Measurements from ENCODE around the gene VPS13C.

DNA sequence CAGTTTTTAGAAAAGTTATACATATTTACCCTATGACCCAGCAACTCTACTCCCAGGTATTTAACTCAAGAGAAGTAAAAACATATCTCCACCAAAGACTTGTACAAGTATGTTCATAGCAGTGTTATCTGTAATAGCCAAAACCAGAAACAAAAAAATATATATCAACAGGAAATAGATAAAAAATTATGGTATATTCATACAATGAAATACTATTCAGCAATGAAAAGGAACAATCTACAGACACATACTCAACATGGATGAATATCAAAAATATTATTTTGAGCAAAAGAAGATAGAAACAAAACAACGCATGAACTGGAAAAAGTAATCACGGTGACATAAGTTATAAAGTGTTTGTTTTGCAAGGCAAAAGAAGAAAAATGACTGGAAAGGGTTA, 72.4 kb downstream of the VPS13C start:
- TF ChIP-seq POLR2AphosphoS5 (IDR thresholded peaks at IDR 0.05; ENCODE audit: low read depth, low read length), result no peak
- TF ChIP-seq SIN3A (IDR thresholded peaks at IDR 0.05; ENCODE audit: borderline replicate concordance, insufficient read depth, low read length), result no peak
- TF ChIP-seq, protein P1, sequence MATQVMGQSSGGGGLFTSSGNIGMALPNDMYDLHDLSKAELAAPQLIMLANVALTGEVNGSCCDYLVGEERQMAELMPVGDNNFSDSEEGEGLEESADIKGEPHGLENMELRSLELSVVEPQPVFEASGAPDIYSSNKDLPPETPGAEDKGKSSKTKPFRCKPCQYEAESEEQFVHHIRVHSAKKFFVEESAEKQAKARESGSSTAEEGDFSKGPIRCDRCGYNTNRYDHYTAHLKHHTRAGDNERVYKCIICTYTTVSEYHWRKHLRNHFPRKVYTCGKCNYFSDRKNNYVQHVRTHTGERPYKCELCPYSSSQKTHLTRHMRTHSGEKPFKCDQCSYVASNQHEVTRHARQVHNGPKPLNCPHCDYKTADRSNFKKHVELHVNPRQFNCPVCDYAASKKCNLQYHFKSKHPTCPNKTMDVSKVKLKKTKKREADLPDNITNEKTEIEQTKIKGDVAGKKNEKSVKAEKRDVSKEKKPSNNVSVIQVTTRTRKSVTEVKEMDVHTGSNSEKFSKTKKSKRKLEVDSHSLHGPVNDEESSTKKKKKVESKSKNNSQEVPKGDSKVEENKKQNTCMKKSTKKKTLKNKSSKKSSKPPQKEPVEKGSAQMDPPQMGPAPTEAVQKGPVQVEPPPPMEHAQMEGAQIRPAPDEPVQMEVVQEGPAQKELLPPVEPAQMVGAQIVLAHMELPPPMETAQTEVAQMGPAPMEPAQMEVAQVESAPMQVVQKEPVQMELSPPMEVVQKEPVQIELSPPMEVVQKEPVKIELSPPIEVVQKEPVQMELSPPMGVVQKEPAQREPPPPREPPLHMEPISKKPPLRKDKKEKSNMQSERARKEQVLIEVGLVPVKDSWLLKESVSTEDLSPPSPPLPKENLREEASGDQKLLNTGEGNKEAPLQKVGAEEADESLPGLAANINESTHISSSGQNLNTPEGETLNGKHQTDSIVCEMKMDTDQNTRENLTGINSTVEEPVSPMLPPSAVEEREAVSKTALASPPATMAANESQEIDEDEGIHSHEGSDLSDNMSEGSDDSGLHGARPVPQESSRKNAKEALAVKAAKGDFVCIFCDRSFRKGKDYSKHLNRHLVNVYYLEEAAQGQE (IDR thresholded peaks at IDR 0.05; ENCODE audit: insufficient read depth in 1 of 2, low read depth in 2 of 2, low read length in 2 of 2), result no peak
- TF ChIP-seq TAF1 (IDR thresholded peaks at IDR 0.05; ENCODE audit: borderline replicate concordance, insufficient read depth, low read length), result no peak

Data from PFSK-1 (cell line).